Breast epithelium (tissue), 4 donors: ENCODE data around the gene B4GAT1. TPM values are rescaled to one million over a fixed set of nuclear protein-coding genes. Genes with fewer than 3 reads are reported as not detected.

Experiments
- DNase-seq, 2 donors: peaks; one replicate each; pipeline ENCODE4 v3.0.0-alpha.2; 2019; ENCODE audit warnings: low spot score in 2 of 2
- H3K27ac ChIP-seq, 2 donors: fragments of 200-600 bp; sonication (generic) in 1 of 2; one replicate each; pipeline ENCODE4 v1.5.1; 2016 to 2019; ENCODE audit warnings: mild to moderate bottlenecking in 1 of 2
- H3K27me3 ChIP-seq, 2 donors: fragments of 200-600 bp; sonication (generic) in 1 of 2; one replicate each; pipeline versions ENCODE4 v1.5.1 to v1.6.0; 2017 to 2019; ENCODE audit warnings: control low read depth in 1 of 2, mild to moderate bottlenecking in 1 of 2
- H3K36me3 ChIP-seq: fragments of 200-600 bp; one replicate; pipeline ENCODE4 v1.5.1; 2019
- H3K4me1 ChIP-seq, 2 donors: fragments of 200-600 bp; sonication (generic); one replicate each; pipeline ENCODE4 v1.5.1; 2016 to 2019; ENCODE audit warnings: control low read depth in 1 of 2
- H3K4me3 ChIP-seq, 3 donors: fragments of 200-600 bp; sonication (generic); 1 replicate in 2 of 3; 2 replicates in 1 of 3; pipeline ENCODE4 v1.5.1; 2016 to 2019; ENCODE audit warnings: mild to moderate bottlenecking in 3 of 3, moderate library complexity in 2 of 3
- H3K9me3 ChIP-seq, 2 donors: fragments of 200-600 bp; sonication (generic) in 1 of 2; one replicate each; pipeline ENCODE4 v1.5.1; 2016 to 2019; ENCODE audit warnings: control low read depth in 1 of 2
- CTCF ChIP-seq, 3 donors: fragments of 450-650 bp; IDR thresholded peaks; one replicate each; pipeline ENCODE4 v1.5.1; 2016 to 2017; ENCODE audit warnings: antibody characterized with exemption in 3 of 3, mild to moderate bottlenecking in 3 of 3, moderate library complexity in 3 of 3
- POLR2A ChIP-seq: fragments of 450-650 bp; IDR thresholded peaks from one replicate; pipeline ENCODE4 v1.6.1; 2016; ENCODE audit warnings: antibody characterized with exemption, mild to moderate bottlenecking, moderate library complexity
- POLR2AphosphoS5 ChIP-seq, 3 donors: sonication (generic); formaldehyde crosslinking; IDR thresholded peaks; one replicate each; pipeline ENCODE4 v1.6.1; 2017; ENCODE audit warnings: antibody characterized with exemption in 3 of 3
- intact Hi-C: fragments of 100-400 bp; cut with DNase I; formaldehyde crosslinking; loops from one replicate; pipeline ENCODE4 v1.15.1; 2023; ENCODE audit warnings: low total_unique reads
- total RNA-seq, 3 donors: library from RNA; depleted of rRNA; stranded (reverse); fragments of >200 nt; gene quantifications; one replicate each; pipeline ENCODE4 v1.1.0, GENCODE V29; 2016

B4GAT1 gene
- total RNA-seq, 3 donors from 2014 or later: 20.0 to 35.4 (median 30.1) TPM

GRCh38 chr11:66331542-66332370 is 15.7 kb downstream of the B4GAT1 start:
- no peaks in the 10 kb centered on the region for H3K27me3 ChIP-seq
- intact Hi-C loops: no loop called here
- DNase-seq: no peak
- no peak overlapping the region for H3K4me3 ChIP-seq
- peaks cover 3 to 8% of the 10 kb centered on the region in 2 donors for H3K4me1 ChIP-seq
- no peak overlapping the region for H3K27ac ChIP-seq
- H3K36me3 ChIP-seq: no peaks in the 10 kb centered on the region
- no peaks in the 10 kb centered on the region for H3K9me3 ChIP-seq
- TF ChIP-seq CTCF (IDR thresholded peaks at IDR 0.05) (no peak), POLR2AphosphoS5 (IDR thresholded peaks at IDR 0.05) (no peak), POLR2A (no peak)

- no peaks in the 10 kb centered on the region for H3K9me3 ChIP-seq
- H3K36me3 ChIP-seq: no peaks in the 10 kb centered on the region
- H3K4me1 ChIP-seq: peaks cover 3 to 4% of the 10 kb centered on the region in 2 donors
- intact Hi-C loops: no loop called here
- no peak overlapping the region for H3K27ac ChIP-seq
- DNase-seq: no peak
- H3K4me3 ChIP-seq: no peak overlapping the region
- TF ChIP-seq POLR2A: no peak
- no peak for TF ChIP-seq CTCF (IDR thresholded peaks at IDR 0.05)
- no peak for TF ChIP-seq POLR2AphosphoS5 (IDR thresholded peaks at IDR 0.05)
- H3K27me3 ChIP-seq: no peaks in the 10 kb centered on the region
Measured at GRCh38 chr11:66330931-66331330, 16.5 kb downstream of the B4GAT1 start.

GRCh38 chr11:66329165-66329673 is 18.2 kb downstream of the B4GAT1 start:
- no peak for DNase-seq

DNA sequence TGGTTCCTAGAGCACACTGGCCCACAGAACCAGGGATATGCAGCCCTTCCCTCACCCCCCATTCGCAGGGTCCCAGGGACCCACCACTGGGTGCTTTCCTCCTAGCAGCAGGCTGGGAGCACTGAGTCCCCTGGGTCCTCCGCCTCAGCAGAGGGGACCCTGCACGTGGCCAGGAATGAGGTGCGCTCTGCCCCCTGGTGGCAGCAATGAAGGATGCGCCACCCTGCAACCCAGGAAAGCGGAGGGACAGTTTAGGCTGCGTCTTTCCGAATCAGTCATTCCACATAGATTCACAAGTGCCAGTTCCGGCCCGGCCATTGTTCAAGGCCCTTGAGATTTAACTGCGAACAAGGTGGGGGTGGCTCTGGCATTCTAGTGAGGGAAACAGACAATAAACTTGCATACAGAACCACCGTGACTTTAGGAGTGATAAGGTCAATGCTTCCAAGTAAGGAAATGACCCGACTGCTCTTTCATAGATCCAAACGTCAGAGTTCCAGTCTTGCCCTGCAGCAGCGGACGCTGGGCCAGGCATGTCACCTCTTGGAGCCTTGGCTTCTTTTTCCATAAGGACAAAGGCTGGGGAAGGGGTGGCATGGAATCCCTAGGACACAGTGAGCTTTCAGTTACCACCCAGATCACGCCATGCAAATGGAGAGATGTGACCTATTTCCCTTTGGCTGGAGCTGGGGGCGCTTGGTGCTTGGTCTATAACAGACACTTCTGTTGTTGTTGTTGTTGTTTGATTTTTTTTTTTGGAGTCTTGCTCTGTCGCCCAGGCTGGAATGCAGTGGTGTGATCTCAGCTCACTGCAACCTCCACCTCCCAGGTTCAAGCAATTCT is 18.9 kb downstream of the B4GAT1 start:
- TF ChIP-seq CTCF (IDR thresholded peaks at IDR 0.05): peak; percentile 94 to 98 (median 97)
- TF ChIP-seq POLR2A: no peak
- peak; percentile 44 to 71 (median 60) for TF ChIP-seq POLR2AphosphoS5 (IDR thresholded peaks at IDR 0.05)
- Histone ChIP-seq H3K4me1 (peaks cover 0 to 3% of the 10 kb centered on the region in 2 donors), H3K27me3 (no peaks in the 10 kb centered on the region), H3K27ac (peak overlapping the region in 1 of 2 donors; percentile 4), H3K4me3 (peak overlapping the region in 1 of 3 donors; percentile 12), H3K9me3 (no peaks in the 10 kb centered on the region), H3K36me3 (no peaks in the 10 kb centered on the region)
- peak; percentile 73 to 79 for DNase-seq
- intact Hi-C loops: no loop called here

More at GRCh38 chr11:66329165-66329673, 18.2 kb downstream of the B4GAT1 start:
- no peak overlapping the region for H3K4me3 ChIP-seq
- no peaks in the 10 kb centered on the region for H3K36me3 ChIP-seq
- no peaks in the 10 kb centered on the region for H3K27me3 ChIP-seq
- no peaks in the 10 kb centered on the region for H3K9me3 ChIP-seq
- TF ChIP-seq POLR2AphosphoS5 (IDR thresholded peaks at IDR 0.05) (no peak), CTCF (IDR thresholded peaks at IDR 0.05) (no peak), POLR2A (no peak)
- intact Hi-C loops: no loop called here
- peak overlapping the region in 1 of 2 donors; percentile 4 for H3K27ac ChIP-seq
- peaks cover 0 to 3% of the 10 kb centered on the region in 2 donors for H3K4me1 ChIP-seq
